ENCODE results near the gene DPH3.

The DPH3 gene

GRCh38 chr3:16249886-16250285, 14.9 kb downstream of the DPH3 start:
- no peak for TF ChIP-seq CTCF (conservative IDR thresholded peaks at IDR 0.05; ENCODE audit: low read depth, low read length)
- no peak for DNase-seq (ENCODE audit: low read depth)
- H3K4me3 ChIP-seq (ENCODE audit: low read length): no peak overlapping the region

- TF ChIP-seq CTCF (conservative IDR thresholded peaks at IDR 0.05; ENCODE audit: low read depth, low read length): peak; percentile 56
- no peak overlapping the region for H3K4me3 ChIP-seq (ENCODE audit: low read length)
- DNase-seq (ENCODE audit: low read depth): no peak
Observed at GRCh38 chr3:16249336-16249735, 15.4 kb downstream of the DPH3 start.

GRCh38 chr3:16248556-16248955, 16.2 kb downstream of the DPH3 start:
- no peak for DNase-seq (ENCODE audit: low read depth)
- TF ChIP-seq CTCF (conservative IDR thresholded peaks at IDR 0.05; ENCODE audit: low read depth, low read length): no peak
- no peak overlapping the region for H3K4me3 ChIP-seq (ENCODE audit: low read length)

- peak; percentile 12 for DNase-seq (ENCODE audit: low read depth)
- peak; percentile 87 for TF ChIP-seq CTCF (conservative IDR thresholded peaks at IDR 0.05; ENCODE audit: low read depth, low read length)
- no peak overlapping the region for H3K4me3 ChIP-seq (ENCODE audit: low read length)
Observed at GRCh38 chr3:16247282-16248061, 17.3 kb downstream of the DPH3 start.

GRCh38 chr3:16245609-16246008, 19.1 kb downstream of the DPH3 start:
- H3K4me3 ChIP-seq (ENCODE audit: low read length): no peak overlapping the region
- DNase-seq (ENCODE audit: low read depth): no peak
- TF ChIP-seq CTCF (conservative IDR thresholded peaks at IDR 0.05; ENCODE audit: low read depth, low read length): no peak

- no peak overlapping the region for H3K4me3 ChIP-seq (ENCODE audit: low read length)
- TF ChIP-seq CTCF (conservative IDR thresholded peaks at IDR 0.05; ENCODE audit: low read depth, low read length): no peak
- no peak for DNase-seq (ENCODE audit: low read depth)
Observed at GRCh38 chr3:16243706-16244490, 20.8 kb downstream of the DPH3 start.
